CD4-positive, alpha-beta T cell (primary cell): ENCODE measurements around the gene ITSN1. TPM values are rescaled to one million over a fixed set of nuclear protein-coding genes. Genes with fewer than 3 reads are reported as not detected.

Experiments
- ATAC-seq: fragments of 200-7000 bp; cut with Tn5 transposase; one replicate; pipeline ENCODE4 v1.10.0; 2022; ENCODE audit warnings: mild to moderate bottlenecking; ENCODE audit not compliant: poor library complexity
- CTCF ChIA-PET: fragments of 350-600 bp; sonication (Branson Sonifier 250); formaldehyde crosslinking; loops from one replicate; lab custom pipeline; 2021; ENCODE audit warnings: antibody characterized with exemption, inconsistent platforms; lab: Charles Lee
- POLR2A ChIA-PET: fragments of 350-600 bp; sonication (Branson Sonifier 250); formaldehyde crosslinking; loops from one replicate; lab custom pipeline; 2021; ENCODE audit warnings: antibody characterized with exemption, inconsistent platforms; lab: Charles Lee
- DNase-seq, 14 experiments: peaks; one replicate each; pipeline ENCODE4 v3.0.0-alpha.2; 2013 to 2020; ENCODE audit warnings: mixed read lengths in 2 of 14
- H3K27ac ChIP-seq, 2 donors: one replicate each; pipeline versions ENCODE4 v1.5.1 to v1.7.0; 2013; ENCODE audit warnings: low read length in 2 of 2, low read depth in 1 of 2, mild to moderate bottlenecking in 1 of 2
- H3K27me3 ChIP-seq, 2 experiments: 1 replicate in 1 of 2; 2 replicates in 1 of 2; pipeline versions ENCODE4 v1.6.1 to v1.7.0; 2013; ENCODE audit warnings: low read length in 2 of 2, control low read depth in 1 of 2, mild to moderate bottlenecking in 1 of 2, moderate library complexity in 1 of 2; ENCODE audit not compliant: insufficient read depth in 2 of 2, control insufficient read depth in 1 of 2
- H3K36me3 ChIP-seq: one replicate; pipeline ENCODE4 v1.6.1; 2013; ENCODE audit warnings: low read length, control low read depth; ENCODE audit not compliant: insufficient read depth
- H3K4me1 ChIP-seq: one replicate; pipeline ENCODE4 v1.6.1; 2013; ENCODE audit warnings: low read length, control low read depth; ENCODE audit not compliant: insufficient read depth
- H3K4me3 ChIP-seq: one replicate; pipeline ENCODE4 v1.5.1; 2013; ENCODE audit warnings: mild to moderate bottlenecking, low read length, moderate library complexity
- H3K9me3 ChIP-seq, 2 experiments: 1 replicate in 1 of 2; 2 replicates in 1 of 2; pipeline versions ENCODE4 v1.6.1 to v1.7.0; 2013; ENCODE audit warnings: low read length in 2 of 2, mild to moderate bottlenecking in 2 of 2, control low read depth in 1 of 2, moderate library complexity in 1 of 2; ENCODE audit not compliant: control insufficient read depth in 1 of 2, insufficient read depth in 1 of 2
- H3K27ac Mint-ChIP-seq: one replicate; pipeline ENCODE4 v1.8.0; 2020; ENCODE audit warnings: mixed read lengths
- H3K27me3 Mint-ChIP-seq: one replicate; pipeline ENCODE4 v1.8.0; 2021; ENCODE audit warnings: mixed read lengths
- H3K36me3 Mint-ChIP-seq: one replicate; pipeline ENCODE4 v1.8.0; 2021; ENCODE audit warnings: low read depth, mixed read lengths
- H3K4me1 Mint-ChIP-seq: one replicate; pipeline ENCODE4 v1.8.0; 2021; ENCODE audit warnings: low read depth, mixed read lengths
- H3K4me3 Mint-ChIP-seq: one replicate; pipeline ENCODE4 v1.8.0; 2020; ENCODE audit warnings: mild to moderate bottlenecking, mixed read lengths
- H3K9me3 Mint-ChIP-seq: one replicate; pipeline ENCODE4 v1.8.0; 2020; ENCODE audit warnings: mixed read lengths
- CTCF ChIP-seq: fragments of 200-600 bp; IDR thresholded peaks from one replicate; pipeline ENCODE4 v1.8.0; 2022; ENCODE audit warnings: antibody characterized with exemption, mild to moderate bottlenecking
- intact Hi-C, 2 experiments: fragments of 100-400 bp; cut with DNase I in 1 of 2; cut with micrococcal nuclease in 1 of 2; formaldehyde crosslinking; loops; one replicate each; pipeline versions ENCODE4 v1.15.1 to v1.9.0; 2023 to 2025; cut with DNase I, micrococcal nuclease
- total RNA-seq, 174 experiments: library from RNA in 2 of 174; stranded (reverse) in 2 of 174; gene quantifications; one replicate each; pipeline ENCODE4 v1.2.3 and lab custom pipeline; 2021 to 2026

Gene ITSN1
- total RNA-seq, 2 experiments from 2014 or later, result 2.1 to 3.0 TPM

DNA sequence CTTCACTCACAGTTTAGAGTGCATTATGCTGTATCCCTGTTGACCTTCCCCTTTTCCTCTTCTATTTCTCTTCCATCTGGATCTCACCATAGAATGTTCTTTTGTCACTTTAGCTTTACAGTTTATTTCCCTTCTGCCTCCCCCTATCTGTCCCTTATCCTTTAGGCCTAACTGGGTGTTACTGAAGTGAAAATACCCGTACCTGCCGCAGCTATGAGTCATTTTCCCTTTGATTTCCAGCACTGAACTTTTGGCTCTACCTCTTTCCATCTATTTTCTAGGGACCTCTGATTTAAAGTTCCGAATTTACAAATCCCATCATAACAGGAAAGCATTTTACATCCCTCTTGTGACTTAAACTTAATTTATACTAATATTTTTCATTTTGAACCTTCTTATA, 19.7 kb downstream of the ITSN1 start:
- DNase-seq (no peak), ATAC-seq (no peak)
- H3K4me1 Mint-ChIP-seq, result no peaks in the 10 kb centered on the region
- intact Hi-C loops, result no loop called here
- H3K4me3 ChIP-seq, result no peak overlapping the region
- CTCF ChIA-PET, result no interaction called here
- H3K27me3 ChIP-seq, result no peaks in the 10 kb centered on the region
- H3K27me3 Mint-ChIP-seq, result no peaks in the 10 kb centered on the region
- H3K9me3 ChIP-seq, result no peaks in the 10 kb centered on the region
- no peaks in the 10 kb centered on the region for H3K4me1 ChIP-seq
- no peak overlapping the region for H3K27ac ChIP-seq
- no peak overlapping the region for H3K27ac Mint-ChIP-seq
- no peak for TF ChIP-seq CTCF
- POLR2A ChIA-PET, result no interaction called here
- H3K36me3 Mint-ChIP-seq, result no peaks in the 10 kb centered on the region
- H3K9me3 Mint-ChIP-seq, result no peaks in the 10 kb centered on the region
- H3K36me3 ChIP-seq, result no peaks in the 10 kb centered on the region
- H3K4me3 Mint-ChIP-seq, result no peak overlapping the region

- ATAC-seq (no peak), DNase-seq (no peak)
- Mint-ChIP-seq H3K36me3 (no peaks in the 10 kb centered on the region), H3K4me1 (no peaks in the 10 kb centered on the region), H3K27ac (no peak overlapping the region), H3K4me3 (no peak overlapping the region), H3K9me3 (no peaks in the 10 kb centered on the region), H3K27me3 (no peaks in the 10 kb centered on the region)
- TF ChIP-seq CTCF, result no peak
- H3K4me3 ChIP-seq, result no peak overlapping the region
- no peaks in the 10 kb centered on the region for H3K36me3 ChIP-seq
- POLR2A ChIA-PET, result no interaction called here
- intact Hi-C loops, result no loop called here
- CTCF ChIA-PET, result no interaction called here
- no peaks in the 10 kb centered on the region for H3K27me3 ChIP-seq
- H3K9me3 ChIP-seq, result no peaks in the 10 kb centered on the region
- no peak overlapping the region for H3K27ac ChIP-seq
- no peaks in the 10 kb centered on the region for H3K4me1 ChIP-seq
These were observed 20.9 kb downstream of the ITSN1 start for GRCh38 chr21:33663241-33663640.

- no peaks in the 10 kb centered on the region for H3K4me1 Mint-ChIP-seq
- no peak for DNase-seq
- Histone ChIP-seq H3K27ac (no peak overlapping the region), H3K27me3 (no peaks in the 10 kb centered on the region), H3K4me3 (no peak overlapping the region), H3K36me3 (no peaks in the 10 kb centered on the region), H3K9me3 (no peaks in the 10 kb centered on the region), H3K4me1 (no peaks in the 10 kb centered on the region)
- H3K4me3 Mint-ChIP-seq, result no peak overlapping the region
- POLR2A ChIA-PET, result no interaction called here
- H3K27me3 Mint-ChIP-seq, result no peaks in the 10 kb centered on the region
- no peak for TF ChIP-seq CTCF
- no peaks in the 10 kb centered on the region for H3K36me3 Mint-ChIP-seq
- H3K27ac Mint-ChIP-seq, result no peak overlapping the region
- no peak for ATAC-seq
- CTCF ChIA-PET, result no interaction called here
- intact Hi-C loops, result no loop called here
- no peaks in the 10 kb centered on the region for H3K9me3 Mint-ChIP-seq
These were observed 21.8 kb downstream of the ITSN1 start for GRCh38 chr21:33664135-33664534.
